ENCODE measurements around the gene SPR. TPM values are rescaled to one million over a fixed set of nuclear protein-coding genes. Genes with fewer than 3 reads are reported as not detected.

The SPR gene
- total and polyA plus RNA-seq, 2 of the 13 experiments (the other 11 are each of a cell fraction or from before 2014, with no cell fraction given), result 34.0 to 96.0 TPM

- TF ChIP-seq ZNF142 (CRISPR knock-in tag; IDR thresholded peaks at IDR 0.05) (no peak), ATF2 (CRISPR knock-in tag; IDR thresholded peaks at IDR 0.05) (no peak)
These were observed 46.0 kb downstream of the SPR start (continued) for GRCh38 chr2:72933207-72933606.

- intact Hi-C loops (cut with micrococcal nuclease; ENCODE audit: unreplicated experiment) (no loop called here), in situ Hi-C loops (cut with HindIII; ENCODE audit: extremely low pct_ligation_motif_present, low pct_unique_long_range_greater_than_20kb) (no loop called here)
- Histone ChIP-seq H3K36me3 (replicated peaks in 1 of 2; ENCODE audit: control insufficient read depth in 1 of 2, insufficient read depth in 2 of 2, low read length in 2 of 2) (no peaks in the 10 kb centered on the region), H3K9me3 (ENCODE audit: low read length) (no peaks in the 10 kb centered on the region), H4K20me1 (ENCODE audit: insufficient read depth, low read length) (no peaks in the 10 kb centered on the region; the same call in 1 of the 2 replicates), H3K27ac (ENCODE audit: extremely low read length, insufficient read depth, low read length) (no peak overlapping the region), H3K27me3 (ENCODE audit: control insufficient read depth in 1 of 2, insufficient read depth in 2 of 2, low read length in 2 of 2) (peaks cover 0 to 16% of the 10 kb centered on the region in 2 experiments; a peak in 3 of 5 replicates), H3K79me2 (ENCODE audit: insufficient read depth, low read length) (no peaks in the 10 kb centered on the region), H3K4me2 (ENCODE audit: low read depth, low read length) (no peak overlapping the region), H3K4me3 (replicated peaks in 1 of 3; ENCODE audit: insufficient read depth in 1 of 3, low read depth in 2 of 3, low read length in 3 of 3) (no peak overlapping the region), H3K4me1 (ENCODE audit: insufficient read depth, low read length) (peaks cover 9% of the 10 kb centered on the region; the same call in 1 of the 2 replicates), H2AFZ (ENCODE audit: low read length) (no peak overlapping the region), H3K9ac (ENCODE audit: insufficient read depth, low read depth, low read length) (no peak overlapping the region)
- no peak for ATAC-seq
- no TSS peak for BruUV-seq (replicated peaks)
- FAIRE-seq, result no peak
- CTCF ChIA-PET (ENCODE audit: low intra/inter-chr PET ratio, low total read pairs), result interaction anchor here (4.9 kb wide), 1 partner anchor 40 kb away, joined by 67 read pairs; no protein-coding TSS in a partner anchor
- POLR2A ChIA-PET, result interaction anchor here (1.9 kb wide), 1 partner anchor 40 kb away, joined by 4 read pairs; no protein-coding TSS in a partner anchor
- WGBS (ENCODE audit: low lambda C conversion rate), result 75% methylated on average over 7 of the region's 12 CpGs
- DNase-seq (ENCODE audit: low spot score), result no peak
- no peak for TF ChIP-seq ZNF652 (CRISPR knock-in tag; IDR thresholded peaks at IDR 0.05; ENCODE audit: borderline replicate concordance, low read depth)
- TF ChIP-seq AGO2 (optimal IDR thresholded peaks at IDR 0.05; ENCODE audit: low read depth, low read length), result peak; percentile 61
These were observed 46.5 kb downstream of the SPR start for GRCh38 chr2:72933646-72934151.
